DOHH2 (cell line): Measurements from ENCODE around the gene HOXD9.

Source experiments
- H3F3A ChIP-seq: fragments of 200-600 bp; sonication (generic), shearing (Covaris generic); 2 replicates; pipeline ENCODE4 v1.6.0; 2016; ENCODE audit warnings: antibody characterized with exemption, mild to moderate bottlenecking; ENCODE audit not compliant: control insufficient read depth, insufficient read depth
- H3K27ac ChIP-seq: fragments of 200-600 bp; sonication (generic); 2 replicates; pipeline ENCODE4 v1.5.1; 2014; ENCODE audit warnings: low read depth, mild to moderate bottlenecking, low read length, moderate library complexity
- H3K27me3 ChIP-seq: fragments of 200-600 bp; sonication (generic); 2 replicates; pipeline ENCODE4 v1.6.1; 2014; ENCODE audit warnings: mild to moderate bottlenecking, low read length, mixed read lengths; ENCODE audit not compliant: control insufficient read depth
- H3K36me3 ChIP-seq: fragments of 200-600 bp; sonication (generic); 2 replicates; pipeline ENCODE4 v1.6.1; 2014; ENCODE audit warnings: mild to moderate bottlenecking, low read length, moderate library complexity, mixed read lengths; ENCODE audit not compliant: control insufficient read depth
- H3K4me1 ChIP-seq: fragments of 200-600 bp; sonication (generic); 2 replicates; pipeline ENCODE4 v1.6.1; 2014; ENCODE audit warnings: mild to moderate bottlenecking, low read length, mixed read lengths; ENCODE audit not compliant: control insufficient read depth
- H3K4me2 ChIP-seq: fragments of 200-600 bp; sonication (generic); 2 replicates; pipeline ENCODE4 v1.6.0; 2014; ENCODE audit warnings: mild to moderate bottlenecking, low read length, moderate library complexity
- H3K4me3 ChIP-seq: fragments of 200-600 bp; sonication (generic); 2 replicates; pipeline ENCODE4 v1.5.1; 2014; ENCODE audit warnings: mild to moderate bottlenecking, low read length, mixed read lengths
- H3K79me2 ChIP-seq: fragments of 200-600 bp; sonication (generic); 2 replicates; pipeline ENCODE4 v1.6.1; 2014; ENCODE audit warnings: mild to moderate bottlenecking, low read length, mixed read lengths; ENCODE audit not compliant: control insufficient read depth
- H3K9me2 ChIP-seq: fragments of 200-600 bp; sonication (generic); replicated peaks from 2 replicates; pipeline ENCODE4 v1.6.1; 2014; ENCODE audit warnings: mild to moderate bottlenecking, low read length, mixed read lengths; ENCODE audit not compliant: control insufficient read depth
- H3K9me3 ChIP-seq: fragments of 200-600 bp; sonication (generic); 2 replicates; pipeline ENCODE4 v1.6.1; 2014; ENCODE audit warnings: antibody characterized with exemption, low read length, mixed read lengths; ENCODE audit not compliant: control insufficient read depth, insufficient read depth
- H4K20me1 ChIP-seq: fragments of 200-600 bp; sonication (generic); 2 replicates; pipeline ENCODE4 v1.6.0; 2014; ENCODE audit warnings: low read depth, mild to moderate bottlenecking, antibody characterized with exemption, low read length, moderate library complexity; ENCODE audit not compliant: control insufficient read depth, insufficient read depth
- CTCF ChIP-seq: fragments of 200-600 bp; sonication (generic); IDR thresholded peaks from one replicate; pipeline ENCODE4 v1.5.1; 2014; ENCODE audit warnings: antibody characterized with exemption, mild to moderate bottlenecking, low read depth, low read length; ENCODE audit not compliant: poor library complexity, severe bottlenecking
- EZH2phosphoT487 ChIP-seq: fragments of 200-600 bp; sonication (generic); IDR thresholded peaks from 2 replicates; pipeline ENCODE4 v1.6.1; 2017; ENCODE audit warnings: borderline replicate concordance, mild to moderate bottlenecking, antibody characterized with exemption, low read length, moderate library complexity, mixed read lengths

Gene HOXD9

GRCh38 chr2:176096243-176096985 is 26.1 kb upstream of the HOXD9 start:
- peak overlapping the region; percentile 55 for H3K4me3 ChIP-seq
- peak overlapping the region; percentile 60 for H3K4me2 ChIP-seq
- H3K9me3 ChIP-seq, result no peaks in the 10 kb centered on the region
- no peaks in the 10 kb centered on the region for H3K36me3 ChIP-seq
- H3K27ac ChIP-seq, result no peak overlapping the region
- no peaks in the 10 kb centered on the region for H3K9me2 ChIP-seq
- peaks cover 11% of the 10 kb centered on the region for H3K4me1 ChIP-seq
- no peaks in the 10 kb centered on the region for H4K20me1 ChIP-seq
- no peaks in the 10 kb centered on the region for H3F3A ChIP-seq
- peaks cover 31% of the 10 kb centered on the region for H3K27me3 ChIP-seq
- no peaks in the 10 kb centered on the region for H3K79me2 ChIP-seq
- TF ChIP-seq CTCF (no peak), EZH2phosphoT487 (no peak)

- TF ChIP-seq CTCF (peak; percentile 57), EZH2phosphoT487 (no peak)
- Histone ChIP-seq H3K4me2 (peak overlapping the region; percentile 60), H3K27ac (no peak overlapping the region), H3K9me2 (no peaks in the 10 kb centered on the region), H3K4me1 (peaks cover 11% of the 10 kb centered on the region), H4K20me1 (no peaks in the 10 kb centered on the region), H3K9me3 (no peaks in the 10 kb centered on the region), H3F3A (no peaks in the 10 kb centered on the region), H3K79me2 (no peaks in the 10 kb centered on the region), H3K27me3 (peaks cover 30% of the 10 kb centered on the region), H3K36me3 (no peaks in the 10 kb centered on the region), H3K4me3 (peak overlapping the region; percentile 55)
These were observed 25.3 kb upstream of the HOXD9 start for GRCh38 chr2:176096986-176097819.

- H3K27me3 ChIP-seq, result peaks cover 30% of the 10 kb centered on the region
- no peak overlapping the region for H3K27ac ChIP-seq
These were observed 24.6 kb upstream of the HOXD9 start for GRCh38 chr2:176097820-176098365.

More at GRCh38 chr2:176097820-176098365, 24.6 kb upstream of the HOXD9 start:
- H3F3A ChIP-seq, result no peaks in the 10 kb centered on the region
- H3K79me2 ChIP-seq, result no peaks in the 10 kb centered on the region
- no peaks in the 10 kb centered on the region for H4K20me1 ChIP-seq
- TF ChIP-seq CTCF (no peak), EZH2phosphoT487 (no peak)
- no peak overlapping the region; the same call in 1 of the 2 replicates for H3K4me3 ChIP-seq
- peaks cover 11% of the 10 kb centered on the region for H3K4me1 ChIP-seq
- no peaks in the 10 kb centered on the region for H3K9me3 ChIP-seq
- no peaks in the 10 kb centered on the region for H3K9me2 ChIP-seq
- no peaks in the 10 kb centered on the region for H3K36me3 ChIP-seq
- H3K4me2 ChIP-seq, result peak overlapping the region; percentile 60; the same call in 1 of the 2 replicates
